ENCODE data around the gene LGALS9.

DNA sequence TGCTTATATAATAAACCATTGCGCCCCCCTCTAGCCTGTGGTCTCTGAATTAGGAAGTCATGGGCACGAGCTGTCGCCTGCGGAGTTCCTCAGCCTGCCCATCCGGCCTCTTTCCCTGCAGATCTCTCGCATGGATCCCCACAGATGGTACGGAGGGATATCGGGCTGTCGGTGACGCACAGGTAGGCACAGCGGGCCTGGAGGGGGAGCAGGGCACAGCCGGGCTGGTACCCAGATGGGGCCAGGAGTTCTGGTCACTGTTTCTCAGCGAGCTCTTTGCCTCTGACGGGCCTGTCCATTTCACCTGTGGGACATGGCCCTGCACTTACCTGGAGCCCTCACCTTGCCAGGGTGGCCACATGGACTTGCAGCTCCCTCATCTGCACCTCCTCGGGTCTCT is 42.6 kb upstream of the LGALS9 start:
- TF ChIP-seq, protein P1, sequence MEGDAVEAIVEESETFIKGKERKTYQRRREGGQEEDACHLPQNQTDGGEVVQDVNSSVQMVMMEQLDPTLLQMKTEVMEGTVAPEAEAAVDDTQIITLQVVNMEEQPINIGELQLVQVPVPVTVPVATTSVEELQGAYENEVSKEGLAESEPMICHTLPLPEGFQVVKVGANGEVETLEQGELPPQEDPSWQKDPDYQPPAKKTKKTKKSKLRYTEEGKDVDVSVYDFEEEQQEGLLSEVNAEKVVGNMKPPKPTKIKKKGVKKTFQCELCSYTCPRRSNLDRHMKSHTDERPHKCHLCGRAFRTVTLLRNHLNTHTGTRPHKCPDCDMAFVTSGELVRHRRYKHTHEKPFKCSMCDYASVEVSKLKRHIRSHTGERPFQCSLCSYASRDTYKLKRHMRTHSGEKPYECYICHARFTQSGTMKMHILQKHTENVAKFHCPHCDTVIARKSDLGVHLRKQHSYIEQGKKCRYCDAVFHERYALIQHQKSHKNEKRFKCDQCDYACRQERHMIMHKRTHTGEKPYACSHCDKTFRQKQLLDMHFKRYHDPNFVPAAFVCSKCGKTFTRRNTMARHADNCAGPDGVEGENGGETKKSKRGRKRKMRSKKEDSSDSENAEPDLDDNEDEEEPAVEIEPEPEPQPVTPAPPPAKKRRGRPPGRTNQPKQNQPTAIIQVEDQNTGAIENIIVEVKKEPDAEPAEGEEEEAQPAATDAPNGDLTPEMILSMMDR (IDR thresholded peaks at IDR 0.05), result no peak
- TF ChIP-seq EZH2phosphoT487 (IDR thresholded peaks at IDR 0.05) (no peak), EZH2 (IDR thresholded peaks at IDR 0.05) (no peak)

Data from neural progenitor cell (in vitro differentiated cells).